Urinary bladder (tissue), 4 donors: Measurements from ENCODE around the gene RPL39. TPM values are rescaled to one million over a fixed set of nuclear protein-coding genes. Genes with fewer than 3 reads are reported as not detected.
"Not testable (repeated sequence)": the region's sequence is repeated elsewhere in the genome, so short reads cannot be mapped to it uniquely, and the experiment has no call there.

Experiments
- DNase-seq: peaks from one replicate; pipeline ENCODE4 v3.0.0-alpha.2; 2015; ENCODE audit errors: extremely low spot score
- H3K27ac ChIP-seq: one replicate; pipeline ENCODE4 v1.5.1; 2013; ENCODE audit warnings: low read depth, mild to moderate bottlenecking, moderate library complexity
- H3K36me3 ChIP-seq: one replicate; pipeline ENCODE4 v1.6.1; 2013; ENCODE audit warnings: mild to moderate bottlenecking, moderate library complexity; ENCODE audit not compliant: insufficient read depth
- H3K4me1 ChIP-seq: one replicate; pipeline ENCODE4 v1.6.1; 2013; ENCODE audit warnings: mild to moderate bottlenecking, moderate library complexity; ENCODE audit not compliant: insufficient read depth
- H3K4me3 ChIP-seq: one replicate; pipeline ENCODE4 v1.5.1; 2013; ENCODE audit warnings: low read depth, low read length
- WGBS: extraction: QIAGEN DNeasy Blood & Tissue Kit; methylation state at CpG from one replicate; pipeline ENCODE4 v1.1.7; 2013; 5-methylcytosine and 5-hydroxymethylcytosine counted together
- polyA plus RNA-seq: library from polyadenylated mRNA; stranded (reverse); fragments of 200-250 nt; gene quantifications from one replicate; pipeline ENCODE4 v1.2.3, GENCODE V29; 2013
- total RNA-seq: library from RNA; depleted of rRNA; stranded (reverse); fragments of >200 nt; gene quantifications from one replicate; pipeline ENCODE4 v1.2.3, GENCODE V29; 2014
- donor health status: healthy with polysubstance abuse.
- donor health status: healthy.

The RPL39 gene
- total RNA-seq (2,621 TPM), polyA plus RNA-seq (4,581 TPM)

- Histone ChIP-seq H3K4me3 (peak within 1 kb of the TSS; percentile 69), H3K36me3 (peaks cover 3% of the 10 kb centered on the region), H3K4me1 (no peaks in the 10 kb centered on the region), H3K27ac (peak within 1 kb of the TSS; percentile 82)
- DNase-seq, result peak; percentile 71
- under 1% methylated on average over 58 of the region's 58 CpGs for WGBS
These were observed at the start of gene RPL39 for GRCh38 chrX:119791437-119792231. Gene RPL39, minus strand, starts transcription at chrX:119791630. Its CDS starts 54 bp downstream, at chrX:119791576.

- H3K36me3 ChIP-seq, result no peaks in the 10 kb centered on the region
These were observed 42.5 kb upstream of the RPL39 start for GRCh38 chrX:119833905-119834304.

GRCh38 chrX:119828446-119828845, 37.0 kb upstream of the RPL39 start:
- Histone ChIP-seq H3K27ac (no peak overlapping the region), H3K4me3 (no peak overlapping the region), H3K4me1 (no peaks in the 10 kb centered on the region), H3K36me3 (no peaks in the 10 kb centered on the region)
- 97% methylated on average over 5 of the region's 5 CpGs for WGBS
- no peak for DNase-seq

More at GRCh38 chrX:119833905-119834304, 42.5 kb upstream of the RPL39 start:
- no peak overlapping the region for H3K4me3 ChIP-seq
- no peak for DNase-seq
- H3K4me1 ChIP-seq, result no peaks in the 10 kb centered on the region
- no peak overlapping the region for H3K27ac ChIP-seq
- 88% methylated on average over 3 of the region's 3 CpGs for WGBS

- Histone ChIP-seq H3K4me3 (no peak overlapping the region), H3K4me1 (no peaks in the 10 kb centered on the region), H3K36me3 (no peaks in the 10 kb centered on the region), H3K27ac (no peak overlapping the region)
- 79% methylated on average over 7 of the region's 7 CpGs for WGBS
- DNase-seq, result no peak
These were observed 35.0 kb upstream of the RPL39 start for GRCh38 chrX:119826399-119826959.

GRCh38 chrX:119824221-119824620, 32.8 kb upstream of the RPL39 start:
- not testable (repeated sequence) for H3K4me3 ChIP-seq, H3K27ac ChIP-seq, H3K36me3 ChIP-seq, DNase-seq, H3K4me1 ChIP-seq
- WGBS, result 80% methylated on average over 1 of the region's 5 CpGs

- WGBS, result 82% methylated on average over 3 of the region's 3 CpGs
- H3K4me1 ChIP-seq, H3K4me3 ChIP-seq, H3K27ac ChIP-seq, DNase-seq, H3K36me3 ChIP-seq: not testable (repeated sequence)
These were observed 30.3 kb upstream of the RPL39 start for GRCh38 chrX:119821703-119822102.

GRCh38 chrX:119817130-119817690, 25.8 kb upstream of the RPL39 start:
- no peak overlapping the region for H3K4me3 ChIP-seq
- WGBS, result 84% methylated on average over 6 of the region's 6 CpGs
- H3K4me1 ChIP-seq, result no peaks in the 10 kb centered on the region
- no peak overlapping the region for H3K27ac ChIP-seq
- DNase-seq, result no peak
- H3K36me3 ChIP-seq, result no peaks in the 10 kb centered on the region

GRCh38 chrX:119816300-119816699, 24.9 kb upstream of the RPL39 start:
- H3K36me3 ChIP-seq, result no peaks in the 10 kb centered on the region
- no peak overlapping the region for H3K27ac ChIP-seq
- WGBS, result 75% methylated on average over 3 of the region's 3 CpGs
- DNase-seq, result no peak
- no peaks in the 10 kb centered on the region for H3K4me1 ChIP-seq
- no peak overlapping the region for H3K4me3 ChIP-seq

- no peak for DNase-seq
- H3K27ac ChIP-seq, result no peak overlapping the region
- no peaks in the 10 kb centered on the region for H3K4me1 ChIP-seq
- no peak overlapping the region for H3K4me3 ChIP-seq
- WGBS, result 81% methylated on average over 1 of the region's 1 CpG
- no peaks in the 10 kb centered on the region for H3K36me3 ChIP-seq
These were observed 17.8 kb upstream of the RPL39 start for GRCh38 chrX:119809185-119809666.

- H3K4me1 ChIP-seq, H3K4me3 ChIP-seq, H3K36me3 ChIP-seq, DNase-seq, H3K27ac ChIP-seq: not testable (repeated sequence)
- 100% methylated on average over 1 of the region's 4 CpGs for WGBS
These were observed 17.0 kb upstream of the RPL39 start for GRCh38 chrX:119808461-119808860.

- WGBS, result 93% methylated on average over 8 of the region's 8 CpGs
- DNase-seq, result no peak
- H3K36me3 ChIP-seq, result no peaks in the 10 kb centered on the region
- H3K4me3 ChIP-seq, result no peak overlapping the region
- H3K4me1 ChIP-seq, result no peaks in the 10 kb centered on the region
- H3K27ac ChIP-seq, result no peak overlapping the region
These were observed 11.1 kb upstream of the RPL39 start for GRCh38 chrX:119802546-119802945.

- Histone ChIP-seq H3K36me3 (no peaks in the 10 kb centered on the region), H3K27ac (no peak overlapping the region), H3K4me3 (no peak overlapping the region), H3K4me1 (no peaks in the 10 kb centered on the region)
- WGBS, result 93% methylated on average over 2 of the region's 2 CpGs
- no peak for DNase-seq
These were observed 10.1 kb upstream of the RPL39 start for GRCh38 chrX:119801253-119802221.

GRCh38 chrX:119790977-119791436, 423 bp downstream of the RPL39 start:
- H3K4me3 ChIP-seq, result peak overlapping the region; percentile 69
- DNase-seq, result no peak
- WGBS, result under 1% methylated on average over 31 of the region's 31 CpGs

More at GRCh38 chrX:119790977-119791436, 423 bp downstream of the RPL39 start:
- peaks cover 3% of the 10 kb centered on the region for H3K36me3 ChIP-seq
- peak overlapping the region; percentile 82 for H3K27ac ChIP-seq
- no peaks in the 10 kb centered on the region for H3K4me1 ChIP-seq
